Breast epithelium (tissue), 3 donors: ENCODE measurements around the gene ASNSD1.

ENCODE experiments used
- CTCF ChIP-seq, 3 donors: fragments of 450-650 bp; IDR thresholded peaks; one replicate each; pipeline ENCODE4 v1.5.1; 2016 to 2017; ENCODE audit warnings: antibody characterized with exemption in 3 of 3, mild to moderate bottlenecking in 3 of 3, moderate library complexity in 3 of 3
- POLR2A ChIP-seq: fragments of 450-650 bp; IDR thresholded peaks from one replicate; pipeline ENCODE4 v1.6.1; 2016; ENCODE audit warnings: antibody characterized with exemption, mild to moderate bottlenecking, moderate library complexity
- POLR2AphosphoS5 ChIP-seq, 3 donors: sonication (generic); formaldehyde crosslinking; IDR thresholded peaks; one replicate each; pipeline ENCODE4 v1.6.1; 2017; ENCODE audit warnings: antibody characterized with exemption in 3 of 3

GRCh38 chr2:189659734-189660133 lies 1.5 kb upstream of the ASNSD1 start:
- no peak for TF ChIP-seq CTCF (IDR thresholded peaks at IDR 0.05)
- TF ChIP-seq POLR2AphosphoS5 (IDR thresholded peaks at IDR 0.05) = no peak
- no peak for TF ChIP-seq POLR2A
